Esophagus muscularis mucosa (tissue), 3 donors: ENCODE data around the gene SKP1.

Experiments used
- EP300 ChIP-seq: sonication (generic); formaldehyde crosslinking; IDR thresholded peaks from one replicate; pipeline ENCODE4 v1.6.1; 2017; ENCODE audit warnings: antibody characterized with exemption
- TF ChIP-seq, protein P1 (sequence below), 3 experiments: fragments of 200-600 bp in 2 of 3; fragments of 450-650 bp in 1 of 3; sonication (generic) in 2 of 3; IDR thresholded peaks; one replicate each; pipeline ENCODE4 v1.5.1; 2017 to 2019; ENCODE audit warnings: antibody characterized with exemption in 3 of 3, mild to moderate bottlenecking in 2 of 3, moderate library complexity in 1 of 3

DNA sequence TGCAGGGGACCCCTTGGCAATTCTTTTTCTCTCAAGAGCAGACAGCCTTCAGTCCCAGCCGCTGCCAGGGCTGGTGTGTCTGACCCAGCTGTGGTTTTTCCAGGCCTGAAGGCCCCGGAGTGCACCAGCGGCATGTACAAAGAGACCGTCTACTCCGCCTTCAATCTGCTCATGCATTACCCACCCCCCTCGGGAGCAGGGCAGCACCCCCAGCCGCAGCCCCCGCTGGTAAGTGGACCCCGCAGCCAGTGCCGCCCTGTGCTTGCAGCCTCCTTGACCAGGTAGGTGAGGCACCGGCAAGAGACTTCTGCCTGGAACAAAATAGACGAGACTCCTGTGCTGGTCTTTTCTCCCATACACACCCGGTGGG is 61.0 kb downstream of the SKP1 start:
- TF ChIP-seq, protein P1, sequence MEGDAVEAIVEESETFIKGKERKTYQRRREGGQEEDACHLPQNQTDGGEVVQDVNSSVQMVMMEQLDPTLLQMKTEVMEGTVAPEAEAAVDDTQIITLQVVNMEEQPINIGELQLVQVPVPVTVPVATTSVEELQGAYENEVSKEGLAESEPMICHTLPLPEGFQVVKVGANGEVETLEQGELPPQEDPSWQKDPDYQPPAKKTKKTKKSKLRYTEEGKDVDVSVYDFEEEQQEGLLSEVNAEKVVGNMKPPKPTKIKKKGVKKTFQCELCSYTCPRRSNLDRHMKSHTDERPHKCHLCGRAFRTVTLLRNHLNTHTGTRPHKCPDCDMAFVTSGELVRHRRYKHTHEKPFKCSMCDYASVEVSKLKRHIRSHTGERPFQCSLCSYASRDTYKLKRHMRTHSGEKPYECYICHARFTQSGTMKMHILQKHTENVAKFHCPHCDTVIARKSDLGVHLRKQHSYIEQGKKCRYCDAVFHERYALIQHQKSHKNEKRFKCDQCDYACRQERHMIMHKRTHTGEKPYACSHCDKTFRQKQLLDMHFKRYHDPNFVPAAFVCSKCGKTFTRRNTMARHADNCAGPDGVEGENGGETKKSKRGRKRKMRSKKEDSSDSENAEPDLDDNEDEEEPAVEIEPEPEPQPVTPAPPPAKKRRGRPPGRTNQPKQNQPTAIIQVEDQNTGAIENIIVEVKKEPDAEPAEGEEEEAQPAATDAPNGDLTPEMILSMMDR (IDR thresholded peaks at IDR 0.05): no peak
- TF ChIP-seq EP300: no peak
